DMS114 treated with DMSO at 0.1 percent for 48 hours (cell line): ENCODE data around the gene MICALL1.

Experiments used
- DNase-seq: peaks from one replicate; lab custom pipeline; 2025; ENCODE audit not compliant: unreplicated experiment; lab: John Stamatoyannopoulos, UW

The MICALL1 gene

GRCh38 chr22:37982938-37983859, 77.1 kb downstream of the MICALL1 start:
- no peak for DNase-seq

GRCh38 chr22:37983860-37984791, 78.0 kb downstream of the MICALL1 start, which contains the start of gene SOX10:
Gene SOX10 (minus strand): TSS chr22:37984555. CDS start chr22:37983784, 771 bp downstream.
- no peak for DNase-seq

- DNase-seq: no peak
Observed at GRCh38 chr22:37985050-37985585, 79.0 kb downstream of the MICALL1 start.

- no peak for DNase-seq
Observed at GRCh38 chr22:37985751-37986281, 79.7 kb downstream of the MICALL1 start.

- DNase-seq: no peak
Observed at GRCh38 chr22:37986371-37986770, 80.3 kb downstream of the MICALL1 start.

- DNase-seq: no peak
Observed at GRCh38 chr22:37989146-37990045, 83.3 kb downstream of the MICALL1 start.

GRCh38 chr22:37990301-37990700, 84.2 kb downstream of the MICALL1 start:
- no peak for DNase-seq

- no peak for DNase-seq
Observed at GRCh38 chr22:37990862-37991261, 84.8 kb downstream of the MICALL1 start.

- no peak for DNase-seq
Observed at GRCh38 chr22:37991731-37992442, 85.8 kb downstream of the MICALL1 start.
